ENCODE data around the gene SATL1.
"Not testable (repeated sequence)": the region's sequence is repeated elsewhere in the genome, so short reads cannot be mapped to it uniquely, and the experiment has no call there.

The SATL1 gene

DNA sequence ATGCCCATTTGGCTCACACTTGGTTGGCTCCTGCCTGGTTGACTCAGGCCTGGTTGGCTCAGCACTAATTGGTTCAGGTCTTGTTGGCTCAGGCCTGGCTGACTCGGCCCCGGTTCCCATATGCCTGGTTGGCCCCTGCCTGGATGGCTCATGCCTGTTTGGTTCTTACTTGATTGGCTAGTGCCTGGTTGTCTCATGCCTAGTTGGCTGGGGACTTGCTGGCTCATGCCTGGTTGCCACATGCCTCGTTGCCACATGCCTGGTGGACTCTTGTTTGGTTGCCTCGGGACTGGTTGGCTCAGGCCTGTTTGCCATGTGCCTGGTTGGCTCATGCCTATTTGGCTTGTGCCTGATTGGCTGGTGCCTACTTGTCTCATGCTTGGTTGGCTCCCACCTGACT lies 136.2 kb downstream of the SATL1 start:
- DNase-seq, result no peak

- DNase-seq, result no peak
These were observed 154.2 kb downstream of the SATL1 start for GRCh38 chrX:85089321-85089840.

GRCh38 chrX:85084770-85085393 lies 158.7 kb downstream of the SATL1 start:
- DNase-seq, result no peak

- DNase-seq, result not testable (repeated sequence)
These were observed 166.3 kb downstream of the SATL1 start for GRCh38 chrX:85077247-85077646.

- no peak for DNase-seq
These were observed 177.9 kb downstream of the SATL1 start for GRCh38 chrX:85065512-85066198.

GRCh38 chrX:85052636-85053343 lies 190.8 kb downstream of the SATL1 start:
- no peak for DNase-seq

GRCh38 chrX:85052205-85052604 lies 191.4 kb downstream of the SATL1 start:
- DNase-seq, result no peak

DNA sequence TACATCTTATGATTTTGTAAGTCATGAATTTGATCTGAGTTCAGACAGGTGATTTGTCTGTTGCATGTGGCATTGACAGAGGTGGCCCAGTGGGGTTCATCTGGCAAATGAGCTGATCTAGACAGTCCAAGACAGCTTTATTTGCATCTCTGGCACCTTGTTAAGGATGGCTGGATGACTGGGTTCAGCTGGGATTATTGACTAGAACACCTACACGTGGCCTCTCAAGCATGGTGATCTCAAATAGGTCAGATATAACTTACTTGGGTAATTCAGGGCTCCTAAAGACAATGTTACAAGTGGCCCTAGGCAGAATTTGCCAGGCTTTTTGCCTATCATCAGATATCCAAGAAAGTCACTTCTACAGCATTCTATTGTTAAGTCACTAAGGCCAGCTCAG lies 192.0 kb downstream of the SATL1 start:
- DNase-seq, result no peak
